ENCODE measurements around the gene RRP12.

The RRP12 gene

DNA sequence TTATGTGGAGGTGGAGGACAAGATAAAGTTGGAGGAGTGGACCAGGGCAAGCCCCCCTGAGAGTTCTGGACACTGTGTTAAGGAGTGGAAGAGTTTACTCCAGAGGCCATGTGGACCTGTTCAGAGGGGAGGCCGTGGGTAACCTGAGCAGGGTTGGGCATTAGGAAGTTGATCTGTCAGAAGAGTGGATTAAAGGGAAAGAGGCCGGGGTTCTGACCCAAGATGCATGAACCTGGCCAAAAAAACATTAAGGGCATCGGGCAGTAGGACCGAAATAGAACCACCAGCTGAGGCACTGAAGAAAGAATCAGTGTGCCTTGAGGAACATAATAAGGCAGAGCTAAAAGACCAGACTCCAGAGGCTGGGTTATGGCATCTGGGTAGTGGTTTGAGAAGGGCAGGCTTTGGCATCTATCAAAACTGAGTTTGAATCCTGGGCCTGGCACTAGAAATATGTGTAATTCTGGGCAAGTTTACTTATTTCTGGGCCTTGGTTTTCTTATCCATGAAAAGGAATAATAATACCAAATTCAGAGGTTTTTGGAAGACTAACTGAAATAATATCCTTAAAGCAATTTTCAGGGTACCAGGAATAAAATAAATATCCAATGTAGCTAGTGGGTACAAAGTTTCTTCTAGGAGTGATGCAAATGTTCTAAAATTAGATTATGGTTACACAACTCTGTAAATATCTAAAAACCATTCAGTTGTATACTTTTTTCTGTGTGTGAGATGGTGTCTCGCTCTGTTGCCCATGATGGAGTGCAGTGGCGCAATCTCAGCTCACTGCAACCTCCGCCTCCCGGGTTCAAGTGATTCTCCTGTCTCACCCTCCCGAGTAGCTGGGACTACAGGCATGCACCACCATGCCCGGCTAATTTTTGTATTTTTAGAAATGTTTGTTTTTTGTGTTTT, 93.0 kb downstream of the RRP12 start:
- DNase-seq (ENCODE audit: insufficient read length, low spot score) = no peak
- FAIRE-seq = no peak
- TF ChIP-seq POU2F2 (IDR thresholded peaks at IDR 0.05; ENCODE audit: low read depth, low read length) (no peak), PAX5 (IDR thresholded peaks at IDR 0.05; ENCODE audit: insufficient read depth, low read length, severe bottlenecking) (no peak), TAF1 (IDR thresholded peaks at IDR 0.05; ENCODE audit: low read depth, low read length) (no peak), POLR2A (IDR thresholded peaks at IDR 0.05; ENCODE audit: low read depth, low read length) (no peak), POLR2AphosphoS5 (IDR thresholded peaks at IDR 0.05; ENCODE audit: low read depth, low read length) (no peak), SPI1 (IDR thresholded peaks at IDR 0.05; ENCODE audit: low read depth, low read length) (no peak)

DNA sequence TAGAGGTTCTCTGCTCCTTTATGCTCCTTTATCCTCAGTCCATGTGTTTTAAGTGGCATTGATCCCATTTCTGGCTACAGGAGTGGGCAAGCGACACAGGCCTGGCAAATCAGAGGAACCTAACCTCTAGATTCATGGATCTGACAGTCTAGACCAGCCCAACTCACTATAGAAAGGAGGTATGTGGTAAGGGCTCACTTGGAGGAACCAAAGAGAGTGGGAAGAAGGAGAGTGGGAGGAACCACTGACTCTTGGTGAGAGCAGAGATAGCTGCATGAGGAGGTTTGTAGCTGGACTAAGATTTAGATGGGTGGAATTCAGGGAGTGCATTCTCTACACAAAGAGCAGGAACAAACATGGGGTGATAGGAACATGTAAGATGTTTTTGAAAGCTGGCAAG, 93.7 kb downstream of the RRP12 start:
- TF ChIP-seq POLR2AphosphoS5 (IDR thresholded peaks at IDR 0.05; ENCODE audit: low read depth, low read length) = no peak
- no peak for TF ChIP-seq SPI1 (IDR thresholded peaks at IDR 0.05; ENCODE audit: low read depth, low read length)
- TF ChIP-seq POU2F2 (IDR thresholded peaks at IDR 0.05; ENCODE audit: low read depth, low read length) = no peak
- no peak for TF ChIP-seq PAX5 (IDR thresholded peaks at IDR 0.05; ENCODE audit: insufficient read depth, low read length, severe bottlenecking)
- TF ChIP-seq POLR2A (IDR thresholded peaks at IDR 0.05; ENCODE audit: low read depth, low read length) = no peak
- TF ChIP-seq TAF1 (IDR thresholded peaks at IDR 0.05; ENCODE audit: low read depth, low read length) = no peak
- FAIRE-seq = no peak
- no peak for DNase-seq (ENCODE audit: insufficient read length, low spot score)

Data from GM12891 (cell line).